Measurements from ENCODE around the gene CCDC43.
A peak's percentile ranks its signal among the peaks of the same experiment; 100 is the strongest.
"Not testable (repeated sequence)": the region's sequence is repeated elsewhere in the genome, so short reads cannot be mapped to it uniquely, and the experiment has no call there.

Gene CCDC43

DNA sequence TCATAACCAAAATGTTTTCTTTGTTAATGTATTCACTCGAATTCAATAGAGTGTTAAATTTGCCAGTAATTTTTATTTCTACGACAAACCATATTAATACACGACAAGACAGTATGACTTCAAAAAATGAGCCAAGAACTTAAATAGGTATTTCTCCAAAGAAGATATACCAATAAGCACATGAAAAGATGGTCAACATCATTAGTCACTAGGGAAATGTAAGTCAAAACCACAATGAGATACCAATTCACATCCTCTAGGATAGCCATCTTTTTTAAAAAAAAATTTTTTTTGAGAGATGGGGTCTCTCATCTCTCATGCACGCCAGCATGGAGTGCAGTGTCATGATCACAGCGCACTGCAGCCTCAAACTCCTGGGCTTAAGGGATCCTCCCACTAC, 38.3 kb downstream of the CCDC43 start:
- Mint-ChIP-seq H3K4me3 (no peak overlapping the region), H3K4me1 (peaks cover 6% of the 10 kb centered on the region), H3K27ac (no peak overlapping the region), H3K36me3 (no peaks in the 10 kb centered on the region), H3K27me3 (peaks cover 52% of the 10 kb centered on the region), H3K9me3 (no peaks in the 10 kb centered on the region)
- no peak for ATAC-seq

- ATAC-seq = no peak
- no peaks in the 10 kb centered on the region for H3K36me3 Mint-ChIP-seq
These were observed 40.6 kb downstream of the CCDC43 start for GRCh38 chr17:44648963-44649362.

DNA sequence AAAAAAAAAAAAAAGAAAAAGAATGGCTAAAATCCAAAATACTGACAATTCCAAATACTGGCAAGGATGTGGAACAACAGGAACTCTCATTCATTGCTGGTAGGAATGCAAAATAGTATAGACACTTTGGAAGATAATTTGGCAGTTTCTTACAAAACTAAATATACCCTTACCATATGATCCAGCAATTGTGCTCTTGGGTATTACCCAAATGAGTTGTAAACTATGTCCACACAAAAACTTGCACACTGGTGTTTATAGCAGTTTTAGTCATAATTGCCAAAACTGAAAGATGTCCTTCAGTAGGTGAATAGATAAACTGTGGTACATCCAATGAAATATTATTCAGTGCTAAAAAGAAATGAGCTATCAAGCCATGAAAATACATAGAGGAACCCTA, 41.8 kb downstream of the CCDC43 start:
- Mint-ChIP-seq H3K4me3 (no peak overlapping the region), H3K4me1 (peaks cover 6% of the 10 kb centered on the region), H3K27ac (no peak overlapping the region), H3K27me3 (peaks cover 55% of the 10 kb centered on the region), H3K36me3 (no peaks in the 10 kb centered on the region), H3K9me3 (no peaks in the 10 kb centered on the region)
- ATAC-seq = no peak

More at GRCh38 chr17:44648963-44649362, 40.6 kb downstream of the CCDC43 start:
- H3K27me3 Mint-ChIP-seq = peaks cover 52% of the 10 kb centered on the region
- H3K4me1 Mint-ChIP-seq = peaks cover 6% of the 10 kb centered on the region
- H3K27ac Mint-ChIP-seq = no peak overlapping the region
- no peaks in the 10 kb centered on the region for H3K9me3 Mint-ChIP-seq
- no peak overlapping the region for H3K4me3 Mint-ChIP-seq

DNA sequence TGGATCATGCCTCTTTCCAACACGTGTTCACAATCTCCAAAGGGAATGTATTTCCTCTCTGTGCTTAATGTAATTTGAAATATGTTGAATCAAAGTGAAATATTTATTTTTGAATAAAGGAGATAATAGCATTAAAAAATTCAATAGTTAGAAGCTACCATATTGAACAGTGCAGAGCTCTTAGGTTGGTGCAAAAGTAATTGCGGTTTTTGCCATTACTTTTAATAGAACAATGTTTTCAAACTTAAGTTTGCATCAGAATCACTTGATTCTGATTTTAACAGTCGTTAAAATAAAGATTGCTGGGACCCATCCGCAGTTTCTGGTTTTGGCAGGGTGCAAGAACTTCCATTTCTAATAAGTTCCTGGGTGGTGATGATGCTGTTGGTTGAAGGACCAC, 43.3 kb downstream of the CCDC43 start:
- Mint-ChIP-seq H3K4me1 (peaks cover 6% of the 10 kb centered on the region), H3K27ac (no peak overlapping the region), H3K9me3 (no peaks in the 10 kb centered on the region), H3K4me3 (no peak overlapping the region), H3K27me3 (peaks cover 56% of the 10 kb centered on the region), H3K36me3 (no peaks in the 10 kb centered on the region)
- no peak for ATAC-seq

DNA sequence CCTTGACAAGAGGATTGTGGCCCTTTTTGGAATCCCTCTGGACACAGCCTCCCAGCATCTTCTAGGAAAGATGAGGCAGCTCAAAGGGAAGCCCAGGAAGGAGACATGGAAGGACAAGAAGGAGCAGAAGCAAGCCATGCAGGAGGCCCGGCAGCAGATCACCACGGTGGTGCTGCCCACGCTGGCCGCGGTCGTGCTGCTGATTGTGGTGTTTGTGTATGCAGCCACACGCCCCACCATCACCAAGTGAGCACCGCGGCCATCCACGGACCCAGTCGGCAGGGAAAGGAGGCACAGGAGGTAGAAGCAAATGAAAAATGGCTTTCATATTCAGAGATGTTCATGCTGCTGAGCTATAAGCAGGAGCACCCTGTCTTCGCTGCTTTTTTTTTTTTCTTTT, 44.2 kb downstream of the CCDC43 start:
- peaks cover 50% of the 10 kb centered on the region for H3K27me3 Mint-ChIP-seq
- no peak overlapping the region for H3K4me3 Mint-ChIP-seq
- peaks cover 6% of the 10 kb centered on the region for H3K4me1 Mint-ChIP-seq
- no peaks in the 10 kb centered on the region for H3K9me3 Mint-ChIP-seq
- no peak for ATAC-seq
- no peaks in the 10 kb centered on the region for H3K36me3 Mint-ChIP-seq
- no peak overlapping the region for H3K27ac Mint-ChIP-seq

DNA sequence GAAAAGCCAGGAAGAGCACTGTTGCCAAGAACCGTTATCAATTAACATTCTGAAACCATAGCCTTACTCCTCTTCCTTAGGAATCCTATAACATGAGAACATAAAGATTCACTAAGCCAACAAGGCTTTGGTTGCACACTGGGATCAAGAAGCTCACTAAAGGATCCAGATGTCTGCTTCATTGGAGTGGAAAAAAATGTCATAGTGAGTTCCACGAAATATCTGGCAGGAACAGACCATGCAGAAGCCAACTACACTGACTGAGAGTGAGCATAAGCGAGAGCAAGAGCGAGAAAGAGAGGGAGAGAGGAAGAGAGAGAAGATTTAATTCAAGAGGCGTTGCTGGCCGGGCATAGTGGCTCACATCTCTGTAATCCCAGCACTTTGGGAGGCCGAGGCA, 46.7 kb downstream of the CCDC43 start:
- H3K4me3 Mint-ChIP-seq = no peak overlapping the region
- H3K27ac Mint-ChIP-seq = no peak overlapping the region
- H3K9me3 Mint-ChIP-seq = no peaks in the 10 kb centered on the region
- H3K4me1 Mint-ChIP-seq = no peaks in the 10 kb centered on the region
- peaks cover 56% of the 10 kb centered on the region for H3K27me3 Mint-ChIP-seq
- H3K36me3 Mint-ChIP-seq = no peaks in the 10 kb centered on the region
- no peak for ATAC-seq

DNA sequence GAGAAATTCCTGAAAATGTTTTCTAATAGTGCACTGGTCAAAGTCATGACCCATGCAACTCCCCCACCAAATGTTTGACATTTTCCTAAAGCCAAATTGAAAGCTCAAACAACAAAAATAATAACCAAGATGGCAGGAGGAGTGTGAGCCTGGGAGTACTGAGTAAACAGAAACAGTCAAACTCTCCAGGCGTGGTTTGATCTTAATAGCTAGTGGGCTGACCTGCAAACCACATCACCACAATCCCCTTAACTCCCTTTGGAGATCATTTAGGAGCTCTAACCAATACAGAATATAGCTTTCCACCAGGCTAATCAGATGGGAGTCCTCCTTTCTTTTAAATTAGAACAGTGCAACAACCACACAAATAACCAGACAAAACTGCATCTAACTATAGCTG, 52.5 kb downstream of the CCDC43 start:
- H3K9me3 Mint-ChIP-seq = no peaks in the 10 kb centered on the region
- H3K27ac Mint-ChIP-seq = no peak overlapping the region
- no peaks in the 10 kb centered on the region for H3K4me1 Mint-ChIP-seq
- H3K36me3 Mint-ChIP-seq = no peaks in the 10 kb centered on the region
- ATAC-seq = no peak
- peaks cover 21% of the 10 kb centered on the region for H3K27me3 Mint-ChIP-seq
- no peak overlapping the region for H3K4me3 Mint-ChIP-seq

- H3K4me3 Mint-ChIP-seq = no peak overlapping the region
- peaks cover 16% of the 10 kb centered on the region for H3K27me3 Mint-ChIP-seq
- H3K36me3 Mint-ChIP-seq = no peaks in the 10 kb centered on the region
- H3K4me1 Mint-ChIP-seq = no peaks in the 10 kb centered on the region
- ATAC-seq = no peak
- no peaks in the 10 kb centered on the region for H3K9me3 Mint-ChIP-seq
- no peak overlapping the region for H3K27ac Mint-ChIP-seq
These were observed 53.0 kb downstream of the CCDC43 start for GRCh38 chr17:44636562-44636961.

- H3K36me3 Mint-ChIP-seq, H3K27ac Mint-ChIP-seq, ATAC-seq, H3K9me3 Mint-ChIP-seq, H3K4me3 Mint-ChIP-seq, H3K4me1 Mint-ChIP-seq: not testable (repeated sequence)
- peaks cover 10% of the 10 kb centered on the region for H3K27me3 Mint-ChIP-seq
These were observed 55.2 kb downstream of the CCDC43 start for GRCh38 chr17:44634401-44634800.

- H3K9me3 Mint-ChIP-seq = no peaks in the 10 kb centered on the region
These were observed 55.6 kb downstream of the CCDC43 start for GRCh38 chr17:44633998-44634397.

DNA sequence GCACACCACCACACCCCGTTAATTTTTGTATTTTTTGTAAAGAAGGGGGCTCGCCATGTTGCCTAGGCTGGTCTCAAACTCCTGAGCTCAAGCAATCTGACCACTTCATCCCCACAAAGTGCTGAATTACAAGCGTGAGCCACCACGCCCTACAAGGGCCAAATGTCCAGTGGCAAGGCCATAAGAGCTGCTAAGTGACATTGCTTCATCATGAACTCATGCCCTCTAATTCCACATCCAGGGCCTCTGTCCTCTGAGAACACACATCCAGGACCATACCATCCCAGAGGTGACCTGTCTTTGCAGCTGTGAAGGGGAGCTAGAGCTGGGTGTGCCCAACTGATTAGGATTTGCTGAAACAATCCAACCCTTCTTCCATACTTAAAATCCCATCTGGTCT, 58.9 kb downstream of the CCDC43 start:
- ATAC-seq = no peak
- Mint-ChIP-seq H3K9me3 (no peaks in the 10 kb centered on the region), H3K36me3 (no peaks in the 10 kb centered on the region), H3K27ac (no peak overlapping the region), H3K4me3 (no peak overlapping the region), H3K4me1 (peaks cover 13% of the 10 kb centered on the region), H3K27me3 (no peaks in the 10 kb centered on the region)

More at GRCh38 chr17:44633998-44634397, 55.6 kb downstream of the CCDC43 start:
- H3K27ac Mint-ChIP-seq = no peak overlapping the region
- peaks cover under 1% of the 10 kb centered on the region for H3K4me1 Mint-ChIP-seq
- ATAC-seq = no peak
- peaks cover 7% of the 10 kb centered on the region for H3K27me3 Mint-ChIP-seq
- no peak overlapping the region for H3K4me3 Mint-ChIP-seq
- no peaks in the 10 kb centered on the region for H3K36me3 Mint-ChIP-seq

GRCh38 chr17:44629314-44629713, 60.3 kb downstream of the CCDC43 start:
- Mint-ChIP-seq H3K4me3 (no peak overlapping the region), H3K27me3 (no peaks in the 10 kb centered on the region), H3K4me1 (peaks cover 13% of the 10 kb centered on the region), H3K9me3 (no peaks in the 10 kb centered on the region), H3K36me3 (no peaks in the 10 kb centered on the region), H3K27ac (peak overlapping the region; percentile 91)
- ATAC-seq = no peak

DNA sequence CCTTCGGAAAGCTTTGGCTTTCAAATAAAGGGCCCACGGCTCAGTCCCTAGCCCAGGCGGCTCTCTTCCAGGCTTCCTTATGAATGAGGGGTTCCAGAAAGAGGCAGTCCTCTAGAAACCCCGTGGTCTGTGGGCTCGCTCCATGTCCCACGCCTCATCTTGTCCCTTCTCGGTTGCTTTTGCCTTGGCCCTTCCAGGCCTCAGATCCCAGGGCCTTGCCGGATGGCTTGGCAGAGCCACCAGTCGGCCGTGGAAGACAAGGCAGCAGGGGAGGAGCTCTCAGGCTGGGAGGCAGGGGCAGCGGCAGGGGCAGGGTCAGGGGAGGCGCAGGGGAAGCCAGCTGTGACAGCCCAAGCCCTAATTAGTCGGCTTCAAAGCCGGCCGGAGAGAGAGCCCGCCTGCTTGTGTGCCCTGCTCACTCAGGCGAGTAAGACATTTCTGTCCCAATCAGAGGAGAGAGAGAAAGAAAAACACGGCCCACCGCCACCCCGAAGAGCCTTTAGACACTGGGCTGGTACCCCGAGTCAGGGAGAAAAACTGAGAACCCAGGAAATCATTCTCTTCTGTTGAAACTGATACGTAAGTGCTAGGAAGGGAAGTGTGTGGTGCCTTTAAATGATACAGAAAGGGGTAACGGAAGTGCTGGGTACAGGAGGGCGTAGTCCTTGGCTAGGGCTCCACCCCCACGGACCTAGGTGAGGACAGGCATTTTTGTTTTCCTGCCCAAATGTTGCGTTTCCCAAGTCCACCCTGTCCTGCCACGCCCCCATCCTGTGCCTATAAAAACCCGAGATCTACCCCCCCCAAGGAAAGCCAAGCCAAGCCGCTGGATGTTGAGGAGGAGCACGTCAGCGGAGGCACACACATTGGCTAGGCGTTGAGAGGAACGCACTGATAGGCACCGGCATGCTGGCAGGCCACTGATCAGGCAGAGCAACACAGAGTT, 61.1 kb downstream of the CCDC43 start:
- Mint-ChIP-seq H3K36me3 (no peaks in the 10 kb centered on the region), H3K27me3 (no peaks in the 10 kb centered on the region), H3K27ac (peak overlapping the region; percentile 91), H3K4me3 (peak overlapping the region; percentile 78), H3K9me3 (no peaks in the 10 kb centered on the region), H3K4me1 (peaks cover 13% of the 10 kb centered on the region)
- ATAC-seq = peak; percentile 88

DNA sequence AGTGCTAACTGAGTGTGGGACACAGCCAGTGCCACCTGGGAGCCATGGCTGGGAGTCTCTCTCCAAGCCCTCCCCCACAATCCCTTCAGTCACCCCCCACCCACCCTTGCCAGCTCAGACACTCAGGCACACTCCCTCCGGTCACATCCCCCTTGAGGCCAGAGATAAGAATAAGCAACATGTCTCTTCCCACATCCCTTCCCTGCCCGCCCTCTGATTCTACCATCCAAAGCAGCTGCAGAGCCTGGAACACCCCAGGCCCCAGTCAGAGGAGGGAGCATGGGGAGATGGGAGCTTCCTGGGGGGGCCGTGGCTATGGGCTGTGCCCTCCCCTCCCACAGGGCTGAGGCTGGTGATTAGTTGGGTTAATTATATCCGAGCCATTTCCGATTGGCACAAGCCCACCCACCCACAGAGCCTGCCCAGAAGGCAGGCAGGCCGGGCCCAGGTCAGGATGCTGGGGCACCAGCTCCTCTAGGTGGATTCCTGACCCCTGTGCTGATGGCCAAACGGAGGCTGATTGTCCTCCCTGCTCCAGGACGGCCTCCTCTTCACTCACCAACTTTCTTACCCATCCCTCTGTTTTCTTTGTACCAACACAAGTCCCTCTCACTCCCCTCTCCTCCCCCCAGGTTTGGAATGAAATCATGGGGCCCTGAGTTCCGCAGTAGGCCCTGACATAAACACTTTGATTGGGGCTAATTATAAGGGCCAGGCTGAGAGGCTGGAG, 61.9 kb downstream of the CCDC43 start:
- Mint-ChIP-seq H3K4me1 (peaks cover 13% of the 10 kb centered on the region), H3K4me3 (no peak overlapping the region)

More for the DNA sequence above, 61.9 kb downstream of the CCDC43 start:
- H3K27ac Mint-ChIP-seq = peak overlapping the region; percentile 91
- H3K27me3 Mint-ChIP-seq = no peaks in the 10 kb centered on the region
- no peak for ATAC-seq
- H3K36me3 Mint-ChIP-seq = no peaks in the 10 kb centered on the region
- no peaks in the 10 kb centered on the region for H3K9me3 Mint-ChIP-seq
